Panc1 (cell line): Measurements from ENCODE around the gene ABCC3.

Experiments used
- POLR2AphosphoS5 ChIP-seq: IDR thresholded peaks from 2 replicates; pipeline ENCODE4 v1.6.1; 2012; ENCODE audit warnings: mild to moderate bottlenecking, low read depth, low read length, moderate library complexity
- SIN3A ChIP-seq: IDR thresholded peaks from 2 replicates; pipeline ENCODE4 v1.6.1; 2012; ENCODE audit warnings: low read depth, mild to moderate bottlenecking, low read length, moderate library complexity, borderline replicate concordance; ENCODE audit not compliant: insufficient read depth
- TCF7L2 ChIP-seq: IDR thresholded peaks from 2 replicates; pipeline ENCODE4 v1.6.1; 2011; ENCODE audit warnings: mild to moderate bottlenecking, low read depth, low read length, inconsistent platforms
- TF ChIP-seq, protein P1 (sequence below): fragments of 450-650 bp; IDR thresholded peaks from 2 replicates; pipeline ENCODE4 v1.5.1; 2017; ENCODE audit warnings: mild to moderate bottlenecking
- TF ChIP-seq, protein P2 (sequence below), 2 experiments: IDR thresholded peaks; 2 replicates each; pipeline ENCODE4 v1.6.1; 2011 to 2012; ENCODE audit warnings: low read depth in 2 of 2, control low read depth in 1 of 2, low read length in 1 of 2, mild to moderate bottlenecking in 1 of 2, moderate library complexity in 1 of 2; ENCODE audit not compliant: insufficient read depth in 1 of 2

DNA sequence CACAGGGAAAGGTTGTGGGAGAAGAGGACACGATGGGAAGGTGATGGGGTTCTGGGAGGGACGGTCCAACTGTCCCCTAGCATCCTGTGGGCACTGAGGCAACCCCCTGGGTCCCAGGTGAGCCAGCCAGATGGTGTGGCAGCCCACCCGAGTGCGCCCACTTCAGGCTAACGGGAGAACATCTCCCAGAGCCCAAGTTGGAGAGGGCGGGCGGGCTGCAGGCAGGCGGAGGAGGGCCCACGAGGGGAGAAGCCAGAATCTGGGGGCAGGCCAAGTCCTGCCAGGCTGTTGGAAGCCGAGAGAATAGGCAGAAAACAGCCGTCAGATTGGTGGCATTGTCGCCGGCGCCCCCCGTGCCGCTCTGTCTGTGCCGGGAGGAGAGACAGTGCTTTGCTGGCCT, 13.8 kb upstream of the ABCC3 start:
- TF ChIP-seq, protein P1, sequence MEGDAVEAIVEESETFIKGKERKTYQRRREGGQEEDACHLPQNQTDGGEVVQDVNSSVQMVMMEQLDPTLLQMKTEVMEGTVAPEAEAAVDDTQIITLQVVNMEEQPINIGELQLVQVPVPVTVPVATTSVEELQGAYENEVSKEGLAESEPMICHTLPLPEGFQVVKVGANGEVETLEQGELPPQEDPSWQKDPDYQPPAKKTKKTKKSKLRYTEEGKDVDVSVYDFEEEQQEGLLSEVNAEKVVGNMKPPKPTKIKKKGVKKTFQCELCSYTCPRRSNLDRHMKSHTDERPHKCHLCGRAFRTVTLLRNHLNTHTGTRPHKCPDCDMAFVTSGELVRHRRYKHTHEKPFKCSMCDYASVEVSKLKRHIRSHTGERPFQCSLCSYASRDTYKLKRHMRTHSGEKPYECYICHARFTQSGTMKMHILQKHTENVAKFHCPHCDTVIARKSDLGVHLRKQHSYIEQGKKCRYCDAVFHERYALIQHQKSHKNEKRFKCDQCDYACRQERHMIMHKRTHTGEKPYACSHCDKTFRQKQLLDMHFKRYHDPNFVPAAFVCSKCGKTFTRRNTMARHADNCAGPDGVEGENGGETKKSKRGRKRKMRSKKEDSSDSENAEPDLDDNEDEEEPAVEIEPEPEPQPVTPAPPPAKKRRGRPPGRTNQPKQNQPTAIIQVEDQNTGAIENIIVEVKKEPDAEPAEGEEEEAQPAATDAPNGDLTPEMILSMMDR = no peak
- TF ChIP-seq, protein P2, sequence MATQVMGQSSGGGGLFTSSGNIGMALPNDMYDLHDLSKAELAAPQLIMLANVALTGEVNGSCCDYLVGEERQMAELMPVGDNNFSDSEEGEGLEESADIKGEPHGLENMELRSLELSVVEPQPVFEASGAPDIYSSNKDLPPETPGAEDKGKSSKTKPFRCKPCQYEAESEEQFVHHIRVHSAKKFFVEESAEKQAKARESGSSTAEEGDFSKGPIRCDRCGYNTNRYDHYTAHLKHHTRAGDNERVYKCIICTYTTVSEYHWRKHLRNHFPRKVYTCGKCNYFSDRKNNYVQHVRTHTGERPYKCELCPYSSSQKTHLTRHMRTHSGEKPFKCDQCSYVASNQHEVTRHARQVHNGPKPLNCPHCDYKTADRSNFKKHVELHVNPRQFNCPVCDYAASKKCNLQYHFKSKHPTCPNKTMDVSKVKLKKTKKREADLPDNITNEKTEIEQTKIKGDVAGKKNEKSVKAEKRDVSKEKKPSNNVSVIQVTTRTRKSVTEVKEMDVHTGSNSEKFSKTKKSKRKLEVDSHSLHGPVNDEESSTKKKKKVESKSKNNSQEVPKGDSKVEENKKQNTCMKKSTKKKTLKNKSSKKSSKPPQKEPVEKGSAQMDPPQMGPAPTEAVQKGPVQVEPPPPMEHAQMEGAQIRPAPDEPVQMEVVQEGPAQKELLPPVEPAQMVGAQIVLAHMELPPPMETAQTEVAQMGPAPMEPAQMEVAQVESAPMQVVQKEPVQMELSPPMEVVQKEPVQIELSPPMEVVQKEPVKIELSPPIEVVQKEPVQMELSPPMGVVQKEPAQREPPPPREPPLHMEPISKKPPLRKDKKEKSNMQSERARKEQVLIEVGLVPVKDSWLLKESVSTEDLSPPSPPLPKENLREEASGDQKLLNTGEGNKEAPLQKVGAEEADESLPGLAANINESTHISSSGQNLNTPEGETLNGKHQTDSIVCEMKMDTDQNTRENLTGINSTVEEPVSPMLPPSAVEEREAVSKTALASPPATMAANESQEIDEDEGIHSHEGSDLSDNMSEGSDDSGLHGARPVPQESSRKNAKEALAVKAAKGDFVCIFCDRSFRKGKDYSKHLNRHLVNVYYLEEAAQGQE (IDR thresholded peaks at IDR 0.05; ENCODE audit: insufficient read depth in 1 of 2, low read depth in 2 of 2, low read length in 1 of 2) = no peak
- TF ChIP-seq POLR2AphosphoS5 (no peak), TCF7L2 (no peak), SIN3A (no peak)
